H1 (cell line): Measurements from ENCODE around the gene GAB2. TPM values are rescaled to one million over a fixed set of nuclear protein-coding genes. Genes with fewer than 3 reads are reported as not detected.

Source experiments
- CEBPB ChIP-seq: IDR thresholded peaks from 2 replicates; pipeline ENCODE4 v1.6.1; 2012; ENCODE audit warnings: low read depth, low read length
- FOSL1 ChIP-seq: IDR thresholded peaks from 2 replicates; pipeline ENCODE4 v1.6.1; 2011; ENCODE audit warnings: mild to moderate bottlenecking, low read depth, low read length, moderate library complexity; ENCODE audit not compliant: insufficient read depth
- KDM1A ChIP-seq: fragments of 200-600, 300-600 bp; sonication (generic); IDR thresholded peaks from 2 replicates; pipeline ENCODE4 v1.7.1; 2016; ENCODE audit warnings: mild to moderate bottlenecking, low read length, borderline replicate concordance
- polyA plus RNA-seq, 7 experiments: library from polyadenylated mRNA; depleted of rRNA in 3 of 7; stranded (reverse) in 5 of 7; unstranded in 2 of 7; fragments of >200 nt in 5 of 7; fragments of 200-250 nt in 2 of 7; gene quantifications; 1 replicate in 5 of 7; 2 replicates in 1 of 7; 4 replicates in 1 of 7; pipeline versions ENCODE4 v1.2.1 to v1.2.3, GENCODE V29; 2011 to 2013; ENCODE audit warnings: missing spikeins in 2 of 7, mixed read lengths in 2 of 7
- total RNA-seq: library from RNA; stranded (reverse); fragmentation: NEBNext Ultra II Directional; extraction: Animal tissue kit (Norgen Biotek cat#: 25700); gene quantifications from 2 replicates; pipeline ENCODE4 v1.2.1, GENCODE V29; 2021

Gene GAB2
- total and polyA plus RNA-seq, 2 of the 8 experiments (the other 6 are each of a cell fraction or from before 2014, with no cell fraction given) = 6.3 to 14.0 TPM

GRCh38 chr11:78446210-78446609 lies 28.6 kb upstream of the GAB2 start (continued):
- no peak for TF ChIP-seq KDM1A
- TF ChIP-seq FOSL1 = no peak
- TF ChIP-seq CEBPB = no peak
